ENCODE measurements around the gene DGCR6L. TPM values are rescaled to one million over a fixed set of nuclear protein-coding genes. Genes with fewer than 3 reads are reported as not detected.

Gene DGCR6L
- 10 to 100 TPM; 67.8 to 67.9 TPM for total RNA-seq

DNA sequence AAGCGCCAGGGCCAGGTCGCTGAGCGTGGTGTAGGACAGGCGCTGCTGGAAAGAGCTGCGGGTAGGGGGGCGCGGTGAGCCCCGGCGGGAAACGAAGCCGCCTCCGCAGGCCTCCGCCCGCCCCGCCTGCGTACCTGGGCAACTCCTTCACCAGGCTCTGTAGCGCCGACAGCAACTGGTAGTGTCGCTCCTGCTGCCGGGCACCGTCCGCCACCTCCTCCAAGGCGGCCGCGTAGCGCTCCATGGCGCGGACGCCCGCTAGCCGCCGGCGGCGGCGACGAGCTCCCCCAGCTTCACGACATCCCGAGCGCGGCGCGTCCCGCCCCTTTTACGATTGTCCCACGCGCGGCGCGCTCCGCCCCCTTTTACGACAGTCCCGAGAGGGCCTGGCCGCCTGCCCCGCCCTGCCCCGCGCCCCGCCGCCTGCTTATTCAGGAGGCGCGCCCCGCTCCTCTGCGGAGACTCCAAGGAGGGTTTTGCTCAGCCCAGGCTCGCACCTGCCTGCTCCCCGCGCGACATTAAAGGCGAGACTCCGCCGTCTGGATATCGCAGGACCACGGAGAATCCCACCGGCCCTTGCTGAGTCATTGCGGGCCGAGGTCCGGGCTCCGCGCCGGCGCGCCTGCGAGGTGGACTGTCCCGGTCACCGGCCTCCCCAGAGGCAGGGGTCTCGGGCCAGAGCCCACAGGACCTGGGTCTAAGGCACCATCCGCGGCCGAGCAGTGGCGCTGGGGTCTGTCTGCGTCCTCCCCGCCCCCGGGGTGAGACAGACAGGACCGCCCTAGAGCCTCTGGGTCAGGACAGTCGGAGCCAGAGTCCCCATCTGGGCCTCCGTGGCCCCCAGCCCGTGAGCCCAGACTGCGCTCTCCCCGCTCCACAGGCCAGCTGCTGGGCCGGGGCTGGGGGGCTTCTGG is at the start of gene DGCR6L:
TSS of gene DGCR6L (minus strand) at position 316 of the 914 bp plus-strand sequence. CDS start at position 244, 72 bp downstream.

DNA sequence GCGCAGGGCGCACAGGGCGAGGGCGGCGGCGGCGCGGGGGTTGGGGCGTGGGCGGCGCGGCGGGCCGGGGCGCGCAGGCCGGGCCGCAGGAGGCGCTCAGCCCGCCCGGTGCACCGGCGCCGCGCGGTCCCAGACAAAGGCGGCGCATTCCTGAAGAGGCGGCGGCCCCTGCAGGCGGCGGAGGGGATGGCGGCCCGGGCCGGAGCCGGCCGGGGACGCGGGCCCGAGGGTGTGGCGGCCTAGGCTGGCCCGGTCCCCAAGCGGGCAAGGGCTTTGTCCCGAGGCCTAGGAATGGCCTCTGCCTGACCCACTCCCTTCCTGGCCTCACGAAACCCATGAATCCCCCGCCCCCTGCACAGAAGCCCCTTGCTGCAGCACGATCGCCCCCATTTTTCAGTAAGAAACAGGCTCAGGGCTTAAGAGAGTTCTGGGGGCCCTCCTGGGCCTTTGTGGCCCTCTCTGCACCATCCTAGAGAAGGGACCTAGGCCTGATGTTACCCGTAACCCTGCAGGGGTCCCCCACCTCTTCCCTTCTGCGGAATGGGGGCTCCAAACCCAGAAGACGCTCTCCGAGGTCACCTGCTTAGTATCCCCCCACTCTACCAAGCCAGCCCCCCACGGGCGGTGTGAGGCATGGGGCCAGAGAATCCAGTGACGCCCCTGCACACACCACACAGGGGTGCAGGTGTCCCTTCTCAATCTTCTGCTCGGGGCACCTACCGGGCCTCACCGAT is 51.4 kb downstream of the DGCR6L start, which contains the start of gene RTN4R:
TSS of gene RTN4R (minus strand) at position 40 of the 734 bp plus-strand sequence. CDS start 226 bp downstream, outside the sequence.

Other genes starting within 250 kb of the DGCR6L start
- 10 to 100 TPM; 43.5 to 47.7 TPM for gene DGCR8, start 239.8 kb downstream of the DGCR6L start, total RNA-seq
- 100 to 1,000 TPM; 148 to 159 TPM for gene RANBP1, start 204.0 kb downstream of the DGCR6L start, total RNA-seq
- 10 to 100 TPM; 81.2 to 88.8 TPM for gene TRMT2A, start 202.8 kb downstream of the DGCR6L start, total RNA-seq
- 10 to 100 TPM; 63.6 to 68.4 TPM for gene ZDHHC8, start 188.3 kb downstream of the DGCR6L start, total RNA-seq
- gene CCDC188, start 169.0 kb downstream of the DGCR6L start, total RNA-seq: under 1 TPM in 1 of 2 experiments, not detected in 1; 0.14 TPM
- 1 to 10 TPM; 5.2 to 5.4 TPM for gene RTN4R, start 51.7 kb downstream of the DGCR6L start, total RNA-seq
- gene ZNF74, start 74.1 kb upstream of the DGCR6L start, total RNA-seq: 10 to 100 TPM; 12.1 to 13.1 TPM
- 1 to 10 TPM; 1.7 to 1.9 TPM for gene SCARF2, start 117.8 kb upstream of the DGCR6L start, total RNA-seq
- 10 to 100 TPM; 38.8 to 40.4 TPM for gene KLHL22, start 175.7 kb upstream of the DGCR6L start, total RNA-seq
- gene MED15, start 187.6 kb upstream of the DGCR6L start, total RNA-seq: 100 to 1,000 TPM; 185 to 187 TPM

All from activated naive CD4-positive, alpha-beta T cell treated with anti-CD3 and anti-CD28 coated beads, Interleukin-2, amount 10 ng/mL, durations not matched to agents 5 hours and 36 hours (primary cell).